GM23248 (cell line): ENCODE results near the gene PIP4K2A. TPM values are rescaled to one million over a fixed set of nuclear protein-coding genes. Genes with fewer than 3 reads are reported as not detected.

Experiments used
- DNase-seq: peaks from one replicate; pipeline ENCODE4 v3.0.0-alpha.2; 2015
- H2AFZ ChIP-seq: fragments of 200-600 bp; sonication (generic); 2 replicates; pipeline ENCODE4 v1.6.1; 2016; ENCODE audit warnings: antibody characterized with exemption
- H3F3A ChIP-seq: fragments of 200-600 bp; sonication (generic); 2 replicates; pipeline ENCODE4 v1.6.1; 2016; ENCODE audit warnings: mild to moderate bottlenecking, antibody characterized with exemption, mixed run types; ENCODE audit not compliant: insufficient read depth
- H3K27ac ChIP-seq: fragments of 200-600 bp; sonication (generic); 2 replicates; pipeline ENCODE4 v1.5.1; 2016; ENCODE audit warnings: mild to moderate bottlenecking
- H3K27me3 ChIP-seq: fragments of 200-600 bp; sonication (generic); replicated peaks from 2 replicates; pipeline ENCODE4 v1.6.1; 2016; ENCODE audit warnings: mild to moderate bottlenecking; ENCODE audit not compliant: insufficient read depth
- H3K36me3 ChIP-seq: fragments of 200-600 bp; sonication (generic); 2 replicates; pipeline ENCODE4 v1.6.1; 2016; ENCODE audit warnings: low read depth, mild to moderate bottlenecking
- H3K4me1 ChIP-seq: fragments of 200-600 bp; sonication (generic); 2 replicates; pipeline ENCODE4 v1.6.1; 2016; ENCODE audit warnings: mild to moderate bottlenecking; ENCODE audit not compliant: insufficient read depth
- H3K4me2 ChIP-seq: fragments of 200-600 bp; sonication (generic); one replicate; pipeline ENCODE4 v1.6.1; 2016; ENCODE audit warnings: mild to moderate bottlenecking; ENCODE audit not compliant: unreplicated experiment
- H3K4me3 ChIP-seq: fragments of 200-600 bp; sonication (generic); 2 replicates; pipeline ENCODE4 v1.5.1; 2016; ENCODE audit warnings: mild to moderate bottlenecking
- H3K79me2 ChIP-seq: fragments of 200-600 bp; sonication (generic); 2 replicates; pipeline ENCODE4 v1.6.1; 2016; ENCODE audit warnings: mild to moderate bottlenecking; ENCODE audit not compliant: insufficient read depth
- H3K9ac ChIP-seq: fragments of 200-600 bp; sonication (generic); 2 replicates; pipeline ENCODE4 v1.6.1; 2016; ENCODE audit warnings: mild to moderate bottlenecking
- H3K9me2 ChIP-seq: fragments of 200-600 bp; sonication (generic); 2 replicates; pipeline ENCODE4 v1.6.1; 2016; ENCODE audit warnings: mixed run types, mild to moderate bottlenecking, moderate library complexity; ENCODE audit not compliant: insufficient read depth
- H3K9me3 ChIP-seq: fragments of 200-600 bp; sonication (generic); one replicate; pipeline ENCODE4 v1.6.1; 2017; ENCODE audit warnings: low read depth
- H4K20me1 ChIP-seq: fragments of 200-600 bp; sonication (generic); 2 replicates; pipeline ENCODE4 v1.6.0; 2016; ENCODE audit not compliant: insufficient read depth
- EZH2 ChIP-seq: fragments of 200-600 bp; sonication (generic); IDR thresholded peaks from 2 replicates; pipeline ENCODE4 v1.6.1; 2018; ENCODE audit warnings: antibody characterized with exemption, mild to moderate bottlenecking; ENCODE audit not compliant: insufficient read depth, poor library complexity, severe bottlenecking
- EZH2phosphoT487 ChIP-seq: fragments of 200-600 bp; sonication (generic); IDR thresholded peaks from 2 replicates; pipeline ENCODE4 v1.6.1; 2018; ENCODE audit warnings: antibody characterized with exemption, moderate library complexity, mild to moderate bottlenecking, low read depth; ENCODE audit not compliant: insufficient read depth
- WGBS, 2 experiments: methylation state at CpG; one replicate each; pipeline ENCODE4 v1.1.6; 2015 to 2017; ENCODE audit warnings: low lambda C conversion rate in 2 of 2, low coverage in 1 of 2; ENCODE audit errors: missing lambda C conversion rate in 2 of 2; 5-methylcytosine and 5-hydroxymethylcytosine counted together
- in situ Hi-C: fragments of 300-500 bp; cut with MboI; formaldehyde crosslinking; loops from 2 replicates; pipeline ENCODE4 v1.15.0; 2020
- polyA plus RNA-seq: library from polyadenylated mRNA; unstranded; fragments of >200 nt; fragmentation: Nextera tagmentation; extraction: Ambion mirVana; gene quantifications from 2 replicates; pipeline ENCODE4 v1.2.1, GENCODE V29; 2016
- total RNA-seq: library from RNA; depleted of rRNA; stranded (reverse); fragments of >200 nt; shearing (Covaris generic); gene quantifications from 2 replicates; pipeline ENCODE4 v1.2.3, GENCODE V29; 2014; rRNA removed

The PIP4K2A gene
- total and polyA plus RNA-seq, 2 experiments from 2014 or later = 19.8 to 26.9 TPM

- no peaks in the 10 kb centered on the region for H3K27me3 ChIP-seq
- no peaks in the 10 kb centered on the region for H3K79me2 ChIP-seq
- no peaks in the 10 kb centered on the region for H3K36me3 ChIP-seq
- H3K9me3 ChIP-seq = no peaks in the 10 kb centered on the region
- H3F3A ChIP-seq = no peaks in the 10 kb centered on the region
- WGBS, 2 experiments = 14 to 35% methylated on average over 1 of the region's 1 CpG
- no peak overlapping the region for H3K4me3 ChIP-seq
- peaks cover 10% of the 10 kb centered on the region for H3K4me1 ChIP-seq
- DNase-seq = no peak
- no peaks in the 10 kb centered on the region for H4K20me1 ChIP-seq
- in situ Hi-C loops = no loop called here
- TF ChIP-seq EZH2phosphoT487 (no peak), EZH2 (no peak)
- no peak overlapping the region for H3K4me2 ChIP-seq
- H3K9ac ChIP-seq = no peak overlapping the region
- H3K9me2 ChIP-seq = no peaks in the 10 kb centered on the region
- H2AFZ ChIP-seq = no peak overlapping the region
- no peak overlapping the region for H3K27ac ChIP-seq
Measured at GRCh38 chr10:22486431-22486830, 227.9 kb downstream of the PIP4K2A start.

Other genes with a start within 250 kb of the PIP4K2A start
- gene ARMC3, start 213.5 kb upstream of the PIP4K2A start, total RNA-seq = not detected in 2 replicates
- not detected in 2 replicates for gene ARMC3, start 213.5 kb upstream of the PIP4K2A start, polyA plus RNA-seq